Astrocyte (in vitro differentiated cells and primary cell): ENCODE data around the gene PTPRQ. TPM values are rescaled to one million over a fixed set of nuclear protein-coding genes. Genes with fewer than 3 reads are reported as not detected.
A peak's percentile ranks its signal among the peaks of the same experiment; 100 is the strongest.

ENCODE experiments used
- DNase-seq: peaks from one replicate; pipeline ENCODE4 v3.0.0-alpha.2; 2010; ENCODE audit warnings: low read depth
- FAIRE-seq: peaks from 2 replicates; lab custom pipeline; 2011; peaks lifted over from hg19 to GRCh38; lab: Jason Lieb, UNC
- H2AFZ ChIP-seq: 2 replicates; pipeline ENCODE4 v1.6.0; 2012; ENCODE audit warnings: low read depth, low read length, inconsistent platforms
- H3K27ac ChIP-seq: 2 replicates; pipeline ENCODE4 v1.5.1; 2011; ENCODE audit warnings: low read depth, low read length, inconsistent platforms
- H3K27me3 ChIP-seq: 2 replicates; pipeline ENCODE4 v1.6.0; 2011; ENCODE audit warnings: low read length, inconsistent platforms; ENCODE audit not compliant: insufficient read depth
- H3K36me3 ChIP-seq: 2 replicates; pipeline ENCODE4 v1.5.1; 2011; ENCODE audit warnings: low read length, inconsistent platforms; ENCODE audit not compliant: insufficient read depth
- H3K4me1 ChIP-seq: 2 replicates; pipeline ENCODE4 v1.5.1; 2011; ENCODE audit warnings: low read length, inconsistent platforms; ENCODE audit not compliant: insufficient read depth
- H3K4me2 ChIP-seq: 2 replicates; pipeline ENCODE4 v1.6.0; 2012; ENCODE audit warnings: low read length, inconsistent platforms
- H3K4me3 ChIP-seq: 2 replicates; pipeline ENCODE4 v1.5.1; 2011; ENCODE audit warnings: low read depth, mild to moderate bottlenecking, low read length, inconsistent platforms; ENCODE audit not compliant: insufficient read depth
- H3K79me2 ChIP-seq: 2 replicates; pipeline ENCODE4 v1.6.0; 2012; ENCODE audit warnings: mild to moderate bottlenecking, low read length, inconsistent platforms; ENCODE audit not compliant: insufficient read depth
- H3K9ac ChIP-seq: 2 replicates; pipeline ENCODE4 v1.6.0; 2012; ENCODE audit warnings: mild to moderate bottlenecking, low read length, inconsistent platforms
- H3K9me3 ChIP-seq: 2 replicates; pipeline ENCODE4 v1.5.1; 2012; ENCODE audit warnings: low read depth, mild to moderate bottlenecking, low read length, inconsistent platforms; ENCODE audit not compliant: insufficient read depth
- H4K20me1 ChIP-seq: 2 replicates; pipeline ENCODE4 v1.6.0; 2012; ENCODE audit warnings: low read length, inconsistent platforms; ENCODE audit not compliant: insufficient read depth
- H3K27ac Mint-ChIP-seq: one replicate; pipeline ENCODE4 v1.8.0; 2021; ENCODE audit warnings: mild to moderate bottlenecking, mixed read lengths; ENCODE audit not compliant: unreplicated experiment
- H3K27me3 Mint-ChIP-seq: one replicate; pipeline ENCODE4 v1.8.0; 2021; ENCODE audit warnings: low read depth, mixed read lengths; ENCODE audit not compliant: unreplicated experiment
- H3K36me3 Mint-ChIP-seq: one replicate; pipeline ENCODE4 v1.8.0; 2021; ENCODE audit warnings: low read depth, mixed read lengths; ENCODE audit not compliant: unreplicated experiment
- H3K4me1 Mint-ChIP-seq: one replicate; pipeline ENCODE4 v1.8.0; 2021; ENCODE audit warnings: low read depth, mixed read lengths; ENCODE audit not compliant: unreplicated experiment
- H3K4me3 Mint-ChIP-seq: one replicate; pipeline ENCODE4 v1.8.0; 2021; ENCODE audit warnings: mild to moderate bottlenecking, moderate library complexity, mixed read lengths; ENCODE audit not compliant: unreplicated experiment
- H3K9me3 Mint-ChIP-seq: one replicate; pipeline ENCODE4 v1.8.0; 2021; ENCODE audit warnings: mild to moderate bottlenecking, mixed read lengths; ENCODE audit not compliant: unreplicated experiment
- CTCF ChIP-seq: IDR thresholded peaks from 2 replicates; pipeline ENCODE4 v1.5.1; 2011; ENCODE audit warnings: low read depth, mild to moderate bottlenecking, inconsistent platforms, low read length, moderate library complexity; ENCODE audit not compliant: insufficient read depth
- EZH2 ChIP-seq: IDR thresholded peaks from 2 replicates; pipeline ENCODE4 v1.6.1; 2012; ENCODE audit warnings: mild to moderate bottlenecking, low read length, inconsistent platforms; ENCODE audit not compliant: insufficient read depth
- total RNA-seq: library from RNA; stranded (reverse); gene quantifications from 2 replicates; pipeline ENCODE4 v1.2.1, GENCODE V29; 2021

The PTPRQ gene
- total RNA-seq, 1 donor from 2014 or later = 0.18 TPM

- H3K4me3 Mint-ChIP-seq = no peak overlapping the region
- TF ChIP-seq CTCF = peak; percentile 21
- TF ChIP-seq EZH2 = no peak
- Histone ChIP-seq H3K4me2 (no peak overlapping the region), H3K4me1 (peaks cover under 1% of the 10 kb centered on the region), H3K4me3 (no peak overlapping the region), H3K79me2 (no peaks in the 10 kb centered on the region), H3K36me3 (no peaks in the 10 kb centered on the region), H3K9ac (no peak overlapping the region), H3K9me3 (no peaks in the 10 kb centered on the region), H3K27ac (no peak overlapping the region), H2AFZ (no peak overlapping the region), H4K20me1 (no peaks in the 10 kb centered on the region), H3K27me3 (no peaks in the 10 kb centered on the region)
- DNase-seq = no peak
- H3K27me3 Mint-ChIP-seq = no peaks in the 10 kb centered on the region
- H3K9me3 Mint-ChIP-seq = no peaks in the 10 kb centered on the region
- peaks cover 4% of the 10 kb centered on the region for H3K4me1 Mint-ChIP-seq
- no peaks in the 10 kb centered on the region for H3K36me3 Mint-ChIP-seq
- peak; percentile 45 for FAIRE-seq
- H3K27ac Mint-ChIP-seq = no peak overlapping the region
These were observed 178.2 kb downstream of the PTPRQ start for GRCh38 chr12:80622271-80622670.

- Histone ChIP-seq H2AFZ (no peak overlapping the region), H3K36me3 (no peaks in the 10 kb centered on the region), H3K4me1 (peaks cover 10% of the 10 kb centered on the region), H3K9ac (no peak overlapping the region), H3K27me3 (no peaks in the 10 kb centered on the region), H4K20me1 (no peaks in the 10 kb centered on the region), H3K79me2 (no peaks in the 10 kb centered on the region), H3K9me3 (no peaks in the 10 kb centered on the region), H3K4me3 (no peak overlapping the region), H3K27ac (no peak overlapping the region), H3K4me2 (no peak overlapping the region)
- Mint-ChIP-seq H3K4me3 (no peak overlapping the region), H3K27me3 (no peaks in the 10 kb centered on the region), H3K9me3 (no peaks in the 10 kb centered on the region), H3K36me3 (no peaks in the 10 kb centered on the region), H3K27ac (no peak overlapping the region), H3K4me1 (peaks cover 2% of the 10 kb centered on the region)
- no peak for DNase-seq
- TF ChIP-seq CTCF = no peak
- no peak for TF ChIP-seq EZH2
- FAIRE-seq = no peak
These were observed 181.0 kb downstream of the PTPRQ start for GRCh38 chr12:80625051-80625450.

GRCh38 chr12:80625901-80626300, 181.9 kb downstream of the PTPRQ start:
- Histone ChIP-seq H3K4me2 (no peak overlapping the region), H3K79me2 (no peaks in the 10 kb centered on the region), H2AFZ (no peak overlapping the region), H3K9ac (no peak overlapping the region), H4K20me1 (no peaks in the 10 kb centered on the region), H3K9me3 (no peaks in the 10 kb centered on the region), H3K27ac (no peak overlapping the region), H3K36me3 (no peaks in the 10 kb centered on the region), H3K27me3 (no peaks in the 10 kb centered on the region), H3K4me3 (no peak overlapping the region), H3K4me1 (peaks cover 10% of the 10 kb centered on the region)
- no peaks in the 10 kb centered on the region for H3K9me3 Mint-ChIP-seq
- H3K27me3 Mint-ChIP-seq = no peaks in the 10 kb centered on the region
- H3K36me3 Mint-ChIP-seq = no peaks in the 10 kb centered on the region
- DNase-seq (no peak), FAIRE-seq (no peak)
- TF ChIP-seq EZH2 (no peak), CTCF (no peak)
- H3K4me3 Mint-ChIP-seq = no peak overlapping the region
- H3K27ac Mint-ChIP-seq = no peak overlapping the region
- H3K4me1 Mint-ChIP-seq = peaks cover 2% of the 10 kb centered on the region
